GM10248 (cell line): ENCODE data around the gene SIVA1.

Experiments
- CTCF ChIA-PET: fragments of 300-600 bp; sonication (Branson Sonifier 250); formaldehyde crosslinking; extraction: SDS; loops from one replicate; lab custom pipeline; 2021; ENCODE audit warnings: antibody characterized with exemption; lab: Yijun Ruan, JAX
- POLR2A ChIA-PET: fragments of 350-650 bp; sonication (Branson Sonifier 250); formaldehyde crosslinking; extraction: SDS; loops from one replicate; lab custom pipeline; 2020; ENCODE audit warnings: antibody characterized with exemption; lab: Yijun Ruan, JAX
- DNase-seq: peaks from one replicate; pipeline ENCODE4 v3.0.0; 2012; ENCODE audit errors: extremely low spot score
- CTCF ChIP-seq: IDR thresholded peaks from 2 replicates; pipeline ENCODE4 v1.5.1; 2012; ENCODE audit warnings: mild to moderate bottlenecking, low read depth; ENCODE audit errors: extremely low read depth, missing control alignments, control extremely low read depth

Gene SIVA1

GRCh38 chr14:104718871-104719270 is 34.1 kb upstream of the SIVA1 start:
- DNase-seq, result no peak
- CTCF ChIA-PET, result no interaction called here
- POLR2A ChIA-PET, result no interaction called here
- no peak for TF ChIP-seq CTCF

DNA sequence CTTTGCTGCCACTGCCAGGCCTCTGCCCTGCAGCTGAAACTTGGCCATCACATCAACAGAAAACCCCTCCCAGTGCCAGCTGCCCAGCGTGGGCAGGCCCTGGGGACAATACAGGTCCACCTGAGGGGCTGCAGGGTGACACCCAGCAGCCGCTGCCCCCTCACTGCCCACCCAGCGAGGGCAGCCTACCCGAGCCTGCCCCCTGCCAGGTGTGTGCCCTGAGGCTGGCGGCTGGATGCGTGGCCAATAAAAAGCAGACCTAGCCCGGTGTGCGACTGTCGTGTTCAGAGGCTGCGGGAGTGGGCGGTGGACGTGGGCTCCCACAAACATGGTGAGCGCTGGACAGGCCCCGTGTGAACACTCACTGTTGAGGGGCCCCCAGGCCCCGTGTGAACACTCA is 33.6 kb upstream of the SIVA1 start:
- POLR2A ChIA-PET, result no interaction called here
- DNase-seq, result no peak
- TF ChIP-seq CTCF, result no peak
- CTCF ChIA-PET, result no interaction called here

DNA sequence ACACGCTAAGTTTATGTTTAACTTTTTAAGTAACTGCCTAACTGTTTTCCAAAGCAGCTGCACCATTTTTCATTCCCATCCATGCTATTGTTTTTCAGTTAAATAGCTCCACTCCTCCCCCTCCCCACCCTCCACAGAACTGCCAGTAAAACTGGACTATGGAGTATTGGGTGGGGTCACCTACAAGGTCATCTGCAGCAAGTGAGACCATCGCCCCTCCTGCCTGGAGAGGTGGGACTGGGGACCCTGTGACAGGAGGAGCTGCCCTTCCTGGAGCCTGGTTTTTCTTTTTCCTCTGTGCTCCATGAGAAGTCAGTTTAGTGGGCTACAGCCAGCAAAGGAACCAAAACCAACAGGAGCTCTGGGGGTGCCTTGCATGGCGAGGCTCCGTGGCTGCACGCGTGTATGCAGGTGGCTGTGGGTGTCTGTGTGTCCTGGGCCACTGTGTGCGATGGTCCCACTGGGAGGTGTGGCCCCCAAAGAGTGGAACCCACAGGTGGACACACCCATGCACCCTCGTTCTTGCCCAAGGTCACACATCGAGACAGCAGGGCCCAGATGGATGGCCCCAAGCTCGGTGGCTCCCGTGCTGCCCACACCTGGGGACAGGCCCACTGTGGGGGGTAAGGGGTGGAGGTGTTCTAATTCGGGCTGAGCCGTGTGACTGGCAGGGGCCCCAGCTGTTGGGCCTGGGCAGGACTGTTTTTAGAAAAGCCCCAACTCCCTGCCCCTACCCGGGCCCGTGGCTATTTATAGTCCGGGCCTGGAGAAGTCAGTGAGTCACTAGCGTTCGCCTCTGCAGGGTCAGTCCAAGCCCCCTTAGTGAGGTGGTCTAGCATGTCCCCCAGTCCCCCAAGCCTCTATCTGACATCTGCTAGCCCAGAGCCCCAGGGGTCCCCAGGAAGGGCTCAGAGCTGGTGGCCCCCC is 31.2 kb upstream of the SIVA1 start:
- no peak for DNase-seq
- ChIA-PET POLR2A (no interaction called here), CTCF (interaction anchor here (1.0 to 1.5 kb wide), 4 partner anchors 10 to 105 kb away, joined by 3 to 9 read pairs (median 4); no protein-coding TSS in a partner anchor)
- no peak for TF ChIP-seq CTCF

- ChIA-PET CTCF (interaction anchor here (0.6 to 4.0 kb wide), 7 partner anchors 13 to 66 kb away, joined by 3 to 24 read pairs (median 3); partner anchors contain the start of gene SIVA1), POLR2A (no interaction called here)
- DNase-seq, result no peak
- TF ChIP-seq CTCF, result no peak
Measured at GRCh38 chr14:104722938-104723650, 29.9 kb upstream of the SIVA1 start.

GRCh38 chr14:104723651-104724406 is 29.1 kb upstream of the SIVA1 start, which contains the start of gene ADSS1:
Gene ADSS1 (plus strand): TSS chr14:104724229. CDS start chr14:104724271, 42 bp downstream.
- CTCF ChIA-PET, result interaction anchor here (1.0 to 4.0 kb wide), 6 partner anchors 12 to 46 kb away, joined by 3 to 24 read pairs (median 4); partner anchors contain the start of gene SIVA1
- peak; percentile 92 for DNase-seq
- peak; percentile 91 for TF ChIP-seq CTCF
- POLR2A ChIA-PET, result no interaction called here
